Lower leg skin (tissue), 3 donors: ENCODE measurements around the gene ARHGAP22.

Source experiments
- POLR2A ChIP-seq, 2 donors: fragments of 450-650 bp; IDR thresholded peaks; one replicate each; pipeline ENCODE4 v1.6.1; 2016 to 2017; ENCODE audit warnings: antibody characterized with exemption in 2 of 2, mild to moderate bottlenecking in 1 of 2, moderate library complexity in 1 of 2
- TF ChIP-seq, protein P1 (sequence below), 3 donors: fragments of 450-650 bp; IDR thresholded peaks; one replicate each; pipeline ENCODE4 v1.5.1; 2016; ENCODE audit warnings: antibody characterized with exemption in 3 of 3, mild to moderate bottlenecking in 3 of 3, moderate library complexity in 2 of 3

DNA sequence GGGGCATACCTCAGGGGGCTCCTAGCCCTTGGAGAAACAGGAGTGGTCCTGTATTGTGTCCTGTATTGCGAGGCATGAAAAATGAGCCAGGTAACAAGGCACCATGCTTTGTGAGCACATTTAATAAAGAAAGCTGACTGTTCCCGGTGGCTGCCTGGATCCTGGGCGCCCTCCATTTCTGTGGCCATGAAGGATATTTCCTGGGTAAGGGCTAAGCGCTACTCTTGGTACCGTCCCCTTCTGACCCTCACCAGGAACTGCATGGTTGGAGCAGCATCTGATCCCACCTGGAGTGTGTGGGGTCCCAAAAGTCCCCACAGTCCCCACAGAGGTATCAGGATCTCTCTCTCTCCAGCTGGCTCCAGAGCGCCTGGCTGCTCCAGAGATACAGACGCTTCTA, 158.9 kb downstream of the ARHGAP22 start:
- TF ChIP-seq, protein P1, sequence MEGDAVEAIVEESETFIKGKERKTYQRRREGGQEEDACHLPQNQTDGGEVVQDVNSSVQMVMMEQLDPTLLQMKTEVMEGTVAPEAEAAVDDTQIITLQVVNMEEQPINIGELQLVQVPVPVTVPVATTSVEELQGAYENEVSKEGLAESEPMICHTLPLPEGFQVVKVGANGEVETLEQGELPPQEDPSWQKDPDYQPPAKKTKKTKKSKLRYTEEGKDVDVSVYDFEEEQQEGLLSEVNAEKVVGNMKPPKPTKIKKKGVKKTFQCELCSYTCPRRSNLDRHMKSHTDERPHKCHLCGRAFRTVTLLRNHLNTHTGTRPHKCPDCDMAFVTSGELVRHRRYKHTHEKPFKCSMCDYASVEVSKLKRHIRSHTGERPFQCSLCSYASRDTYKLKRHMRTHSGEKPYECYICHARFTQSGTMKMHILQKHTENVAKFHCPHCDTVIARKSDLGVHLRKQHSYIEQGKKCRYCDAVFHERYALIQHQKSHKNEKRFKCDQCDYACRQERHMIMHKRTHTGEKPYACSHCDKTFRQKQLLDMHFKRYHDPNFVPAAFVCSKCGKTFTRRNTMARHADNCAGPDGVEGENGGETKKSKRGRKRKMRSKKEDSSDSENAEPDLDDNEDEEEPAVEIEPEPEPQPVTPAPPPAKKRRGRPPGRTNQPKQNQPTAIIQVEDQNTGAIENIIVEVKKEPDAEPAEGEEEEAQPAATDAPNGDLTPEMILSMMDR (IDR thresholded peaks at IDR 0.05), result no peak
- no peak for TF ChIP-seq POLR2A (IDR thresholded peaks at IDR 0.05)
